Mesenchymal stem cell (in vitro differentiated cells and primary cell): ENCODE results near the gene UGT3A1.

Source experiments
- DNase-seq: peaks from one replicate; pipeline ENCODE4 v3.0.0-alpha.2; 2013
- H2AFZ ChIP-seq: one replicate; pipeline ENCODE4 v1.6.1; 2013; ENCODE audit warnings: low read depth, mild to moderate bottlenecking, control low read depth, inconsistent platforms, low read length, moderate library complexity
- H2AK5ac ChIP-seq: 2 replicates; pipeline ENCODE4 v1.6.1; 2013; ENCODE audit warnings: low read length, moderate library complexity, mild to moderate bottlenecking, inconsistent platforms; ENCODE audit not compliant: severe bottlenecking
- H2BK120ac ChIP-seq: one replicate; pipeline ENCODE4 v1.6.1; 2013; ENCODE audit warnings: low read depth, mild to moderate bottlenecking, inconsistent platforms, low read length, moderate library complexity
- H2BK12ac ChIP-seq, 2 experiments: one replicate each; pipeline ENCODE4 v1.6.1; 2013; ENCODE audit warnings: inconsistent platforms in 2 of 2, low read length in 2 of 2, mild to moderate bottlenecking in 2 of 2, moderate library complexity in 2 of 2, control low read depth in 1 of 2
- H2BK15ac ChIP-seq: one replicate; pipeline ENCODE4 v1.6.1; 2013; ENCODE audit warnings: mild to moderate bottlenecking, low read depth, inconsistent platforms; ENCODE audit not compliant: poor library complexity, severe bottlenecking
- H2BK5ac ChIP-seq: 2 replicates; pipeline ENCODE4 v1.6.1; 2013; ENCODE audit warnings: low read depth, mild to moderate bottlenecking, low read length, control low read depth, inconsistent platforms; ENCODE audit not compliant: poor library complexity, severe bottlenecking
- H3K14ac ChIP-seq, 2 experiments: one replicate each; pipeline ENCODE4 v1.6.1; 2013; ENCODE audit warnings: inconsistent platforms in 2 of 2, low read length in 2 of 2, control low read depth in 1 of 2, mild to moderate bottlenecking in 1 of 2, moderate library complexity in 1 of 2
- H3K18ac ChIP-seq, 2 experiments: one replicate each; pipeline ENCODE4 v1.6.1; 2013; ENCODE audit warnings: inconsistent platforms in 2 of 2, low read length in 2 of 2, control low read depth in 1 of 2, low read depth in 1 of 2, mild to moderate bottlenecking in 1 of 2
- H3K23ac ChIP-seq, 2 experiments: one replicate each; pipeline ENCODE4 v1.6.1; 2013; ENCODE audit warnings: inconsistent platforms in 2 of 2, low read length in 2 of 2, mild to moderate bottlenecking in 2 of 2, moderate library complexity in 2 of 2, control low read depth in 1 of 2
- H3K27ac ChIP-seq: 2 replicates; pipeline ENCODE4 v1.5.1; 2013; ENCODE audit warnings: mild to moderate bottlenecking, moderate library complexity, low read length, control low read depth, inconsistent platforms; ENCODE audit not compliant: poor library complexity, severe bottlenecking
- H3K27me3 ChIP-seq, 2 experiments: 2 replicates each; pipeline versions ENCODE4 v1.6.1 to v1.7.0; 2013; ENCODE audit warnings: low read length in 2 of 2, mild to moderate bottlenecking in 2 of 2, moderate library complexity in 2 of 2, control low read depth in 1 of 2, inconsistent platforms in 1 of 2; ENCODE audit not compliant: control insufficient read depth in 1 of 2, insufficient read depth in 1 of 2
- H3K36me3 ChIP-seq, 2 experiments: 2 replicates each; pipeline versions ENCODE4 v1.6.1 to v1.7.0; 2013; ENCODE audit warnings: low read length in 2 of 2, control low read depth in 1 of 2, inconsistent platforms in 1 of 2, low read depth in 1 of 2, mild to moderate bottlenecking in 1 of 2; ENCODE audit not compliant: insufficient read depth in 2 of 2, control insufficient read depth in 1 of 2
- H3K4ac ChIP-seq, 2 experiments: one replicate each; pipeline ENCODE4 v1.6.1; 2013; ENCODE audit warnings: inconsistent platforms in 2 of 2, low read length in 2 of 2, mild to moderate bottlenecking in 2 of 2, moderate library complexity in 2 of 2, control low read depth in 1 of 2, low read depth in 1 of 2
- H3K4me1 ChIP-seq: 2 replicates; pipeline ENCODE4 v1.6.1; 2013; ENCODE audit warnings: low read depth, low read length, control low read depth; ENCODE audit not compliant: control insufficient read depth, insufficient read depth
- H3K4me2 ChIP-seq: 2 replicates; pipeline ENCODE4 v1.6.1; 2013; ENCODE audit warnings: low read length, mild to moderate bottlenecking, inconsistent platforms; ENCODE audit not compliant: poor library complexity, severe bottlenecking
- H3K4me3 ChIP-seq, 2 experiments: 2 replicates each; pipeline versions ENCODE4 v1.5.1 to v1.7.0; 2013; ENCODE audit warnings: low read length in 2 of 2, mild to moderate bottlenecking in 2 of 2, control low read depth in 1 of 2, low read depth in 1 of 2; ENCODE audit not compliant: insufficient read depth in 1 of 2
- H3K79me1 ChIP-seq: replicated peaks from 2 replicates; pipeline ENCODE4 v1.6.1; 2013; ENCODE audit warnings: mild to moderate bottlenecking, control low read depth, low read length, inconsistent platforms; ENCODE audit not compliant: poor library complexity, severe bottlenecking
- H3K9ac ChIP-seq: 2 replicates; pipeline ENCODE4 v1.7.0; 2013; ENCODE audit warnings: mild to moderate bottlenecking, low read length, moderate library complexity
- H3K9me3 ChIP-seq: 2 replicates; pipeline ENCODE4 v1.7.0; 2013; ENCODE audit warnings: mild to moderate bottlenecking, low read length; ENCODE audit not compliant: control insufficient read depth
- H4K8ac ChIP-seq: one replicate; pipeline ENCODE4 v1.6.1; 2013; ENCODE audit warnings: inconsistent platforms, mild to moderate bottlenecking, low read length, moderate library complexity
- H4K91ac ChIP-seq: one replicate; pipeline ENCODE4 v1.6.1; 2013; ENCODE audit warnings: mild to moderate bottlenecking, low read length, inconsistent platforms
- WGBS: methylation state at CpG from one replicate; pipeline ENCODE4 v1.1.7; 2013; ENCODE audit warnings: mixed read lengths; 5-methylcytosine and 5-hydroxymethylcytosine counted together

UGT3A1 gene

DNA sequence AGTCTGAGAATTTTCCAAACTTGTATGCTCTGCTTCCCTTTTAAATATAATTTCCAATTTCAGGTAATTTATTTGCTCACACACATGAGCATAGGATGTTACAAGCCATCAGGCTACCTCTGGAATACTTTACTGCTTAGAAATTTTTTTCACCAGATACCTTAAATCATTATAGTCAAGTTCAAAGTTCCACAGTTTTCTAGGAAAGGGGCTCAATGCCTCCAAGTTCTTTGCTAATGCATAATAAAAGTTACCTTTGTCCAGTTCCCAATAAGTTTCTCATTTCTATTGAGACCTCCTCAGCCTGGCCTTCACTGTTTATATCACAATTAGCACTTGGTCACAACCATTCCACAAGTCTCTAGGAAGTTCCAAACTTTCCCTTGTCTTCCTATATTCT lies 16.2 kb upstream of the UGT3A1 start:
- Histone ChIP-seq H3K9ac (no peak overlapping the region), H2BK120ac (no peak overlapping the region), H3K4ac (no peak overlapping the region), H3K14ac (no peak overlapping the region), H3K27me3 (no peaks in the 10 kb centered on the region), H2BK5ac (no peak overlapping the region), H4K91ac (no peak overlapping the region), H3K4me3 (no peak overlapping the region), H2BK12ac (no peak overlapping the region), H3K4me2 (no peak overlapping the region), H3K4me1 (no peaks in the 10 kb centered on the region), H2AK5ac (no peak overlapping the region), H4K8ac (no peak overlapping the region), H3K9me3 (peaks cover 14% of the 10 kb centered on the region), H3K18ac (no peak overlapping the region), H2BK15ac (no peak overlapping the region), H3K79me1 (no peaks in the 10 kb centered on the region), H3K27ac (no peak overlapping the region), H3K23ac (no peak overlapping the region), H3K36me3 (no peaks in the 10 kb centered on the region), H2AFZ (no peak overlapping the region)
- no peak for DNase-seq

DNA sequence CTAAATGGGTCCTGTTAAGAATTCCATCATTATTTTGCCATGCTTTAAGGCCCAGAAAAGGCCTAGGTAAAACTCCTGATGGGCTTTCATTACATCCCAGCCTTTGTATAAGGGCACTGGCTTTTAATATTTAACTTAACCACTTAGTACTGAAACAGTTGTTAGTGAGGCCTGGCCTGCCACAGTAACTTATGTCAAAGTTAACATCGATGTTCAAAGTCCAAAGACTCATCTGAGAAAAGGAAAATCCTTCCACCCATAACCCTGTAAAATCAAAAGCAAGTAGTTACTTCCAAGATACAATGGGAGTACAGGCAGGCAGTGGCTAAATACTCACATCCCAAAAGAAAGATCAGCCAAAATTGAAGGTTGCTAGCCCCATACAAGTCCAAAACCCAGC lies 15.0 kb upstream of the UGT3A1 start:
- Histone ChIP-seq H2BK120ac (no peak overlapping the region), H2BK12ac (no peak overlapping the region), H3K18ac (no peak overlapping the region), H2BK15ac (no peak overlapping the region), H3K27me3 (no peaks in the 10 kb centered on the region), H3K4me2 (no peak overlapping the region), H2AK5ac (no peak overlapping the region), H3K14ac (no peak overlapping the region), H3K23ac (no peak overlapping the region), H3K36me3 (no peaks in the 10 kb centered on the region), H3K27ac (no peak overlapping the region), H3K4me3 (no peak overlapping the region), H4K91ac (no peak overlapping the region), H3K9me3 (peaks cover 11% of the 10 kb centered on the region), H3K4me1 (no peaks in the 10 kb centered on the region), H2BK5ac (no peak overlapping the region), H4K8ac (no peak overlapping the region), H3K9ac (no peak overlapping the region), H2AFZ (no peak overlapping the region), H3K4ac (no peak overlapping the region), H3K79me1 (no peaks in the 10 kb centered on the region)
- no peak for DNase-seq
- 59% methylated on average over 1 of the region's 1 CpG for WGBS

DNA sequence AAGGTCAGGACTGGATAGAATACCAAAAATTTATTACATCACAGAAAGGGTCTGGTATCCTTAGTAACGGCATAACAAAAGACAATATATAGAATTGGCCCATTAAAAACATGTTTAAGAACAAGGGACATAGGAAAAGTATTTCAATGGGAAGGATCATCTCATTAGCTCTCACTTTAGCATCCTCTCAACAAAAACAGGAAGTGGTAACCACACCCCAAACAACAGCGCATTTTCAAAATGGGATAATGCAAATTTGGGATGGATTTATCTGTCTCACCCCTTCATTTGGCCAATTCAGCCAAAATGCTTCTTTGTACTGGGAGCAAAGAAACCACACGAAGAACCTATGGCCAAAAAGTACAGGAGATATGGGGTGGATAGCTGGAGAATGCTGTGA lies 9.8 kb upstream of the UGT3A1 start:
- Histone ChIP-seq H4K91ac (no peak overlapping the region), H3K18ac (no peak overlapping the region), H3K4me2 (no peak overlapping the region), H3K36me3 (no peaks in the 10 kb centered on the region), H2BK120ac (no peak overlapping the region), H3K9ac (no peak overlapping the region), H3K4ac (no peak overlapping the region), H2BK12ac (no peak overlapping the region), H3K4me3 (no peak overlapping the region), H3K23ac (no peak overlapping the region), H4K8ac (no peak overlapping the region), H2BK5ac (no peak overlapping the region), H2AK5ac (no peak overlapping the region), H3K79me1 (no peaks in the 10 kb centered on the region), H3K4me1 (no peaks in the 10 kb centered on the region), H3K27ac (no peak overlapping the region), H3K14ac (no peak overlapping the region), H3K27me3 (peaks cover 0 to 3% of the 10 kb centered on the region in 2 experiments), H2BK15ac (no peak overlapping the region), H2AFZ (no peak overlapping the region), H3K9me3 (no peaks in the 10 kb centered on the region)
- 41% methylated on average over 1 of the region's 3 CpGs for WGBS
- no peak for DNase-seq

DNA sequence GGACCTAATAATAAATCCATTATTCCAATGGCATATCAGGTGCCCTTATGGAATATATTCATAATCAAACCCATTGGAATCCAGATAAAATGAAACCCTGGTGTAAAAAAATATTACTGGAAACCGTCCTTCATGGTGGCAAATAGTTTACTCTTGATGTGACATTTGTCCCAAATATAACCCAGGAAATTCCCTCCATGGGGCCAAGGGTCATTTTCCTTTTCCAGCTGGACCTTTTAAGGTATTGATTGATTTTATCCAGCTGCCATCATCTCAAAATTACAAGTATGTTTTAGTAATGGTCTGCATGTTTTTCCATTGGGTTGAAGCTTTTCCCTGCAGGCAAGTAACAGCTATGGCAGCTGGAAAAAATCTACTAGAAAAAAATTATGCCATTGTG lies 8.4 kb upstream of the UGT3A1 start:
- H3K14ac ChIP-seq: no peak overlapping the region
- no peaks in the 10 kb centered on the region for H3K9me3 ChIP-seq
- H3K79me1 ChIP-seq: no peaks in the 10 kb centered on the region
- H3K4ac ChIP-seq: no peak overlapping the region
- H3K9ac ChIP-seq: no peak overlapping the region
- H3K27me3 ChIP-seq: peaks cover 0 to 3% of the 10 kb centered on the region in 2 experiments
- no peak overlapping the region for H3K4me3 ChIP-seq
- H4K8ac ChIP-seq: no peak overlapping the region
- no peak overlapping the region for H2BK120ac ChIP-seq
- H2AK5ac ChIP-seq: no peak overlapping the region
- DNase-seq: no peak
- 36% methylated on average over 1 of the region's 1 CpG for WGBS
- no peaks in the 10 kb centered on the region for H3K4me1 ChIP-seq
- no peak overlapping the region for H2BK12ac ChIP-seq
- H3K36me3 ChIP-seq: no peaks in the 10 kb centered on the region
- no peak overlapping the region for H2AFZ ChIP-seq
- H3K4me2 ChIP-seq: no peak overlapping the region
- no peak overlapping the region for H3K27ac ChIP-seq
- H4K91ac ChIP-seq: no peak overlapping the region
- H3K18ac ChIP-seq: no peak overlapping the region
- H3K23ac ChIP-seq: no peak overlapping the region
- H2BK5ac ChIP-seq: no peak overlapping the region
- no peak overlapping the region for H2BK15ac ChIP-seq
